ENCODE measurements around the gene CRHR2.
A peak's percentile ranks its signal among the peaks of the same experiment; 100 is the strongest.
"Not testable (repeated sequence)": the region's sequence is repeated elsewhere in the genome, so short reads cannot be mapped to it uniquely, and the experiment has no call there.

Gene CRHR2

GRCh38 chr7:30682212-30683083 lies at the start of gene CRHR2:
Gene CRHR2 (minus strand): TSS chr7:30682456. CDS start chr7:30682280, 176 bp downstream.
- DNase-seq (ENCODE audit: low read depth in 2 of 2) = no peak

DNA sequence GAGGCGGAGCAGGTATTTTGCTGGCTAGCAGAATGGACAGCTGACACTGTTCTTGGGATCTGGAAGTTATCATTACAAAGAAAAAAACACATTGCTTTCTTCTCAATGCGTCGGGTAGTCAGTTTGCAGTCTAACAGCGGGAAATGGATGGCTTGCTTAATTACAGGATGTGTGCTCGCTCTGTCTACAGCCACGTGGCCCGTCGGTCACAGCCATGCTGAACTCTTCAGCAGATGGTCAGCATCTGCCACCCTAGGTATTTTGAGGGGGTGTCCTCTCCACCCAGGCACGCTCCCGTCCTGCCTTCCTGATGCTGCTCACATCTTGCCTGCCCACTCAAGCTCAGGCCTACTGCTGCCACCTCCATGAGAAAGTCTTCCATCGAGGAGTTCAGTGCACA lies 49.3 kb upstream of the CRHR2 start:
- DNase-seq (ENCODE audit: low read depth in 2 of 2) = no peak

DNA sequence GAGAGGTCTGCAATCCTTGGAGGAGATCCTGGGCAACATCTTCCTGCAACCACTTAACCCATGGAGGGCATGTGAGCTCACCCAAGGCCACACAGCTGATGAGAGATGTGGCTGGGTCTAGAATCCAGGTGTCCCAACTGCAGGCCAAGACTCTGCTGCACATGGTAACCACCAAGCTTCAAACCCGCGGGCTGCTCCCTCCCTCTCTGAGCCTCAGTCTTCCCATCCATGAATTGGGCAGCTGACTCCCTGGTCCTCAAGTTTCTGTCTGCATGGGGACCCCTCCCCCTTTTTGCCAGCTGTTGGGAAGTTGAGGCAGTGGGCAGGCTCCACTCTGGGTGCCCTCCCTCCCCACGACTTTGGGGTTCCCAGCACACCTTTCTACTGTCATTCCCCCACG lies 48.7 kb upstream of the CRHR2 start:
- no peak for DNase-seq (ENCODE audit: low read depth in 2 of 2)

- no peak for DNase-seq (ENCODE audit: low read depth in 2 of 2)
These were observed 47.8 kb upstream of the CRHR2 start for GRCh38 chr7:30730097-30730496.

DNA sequence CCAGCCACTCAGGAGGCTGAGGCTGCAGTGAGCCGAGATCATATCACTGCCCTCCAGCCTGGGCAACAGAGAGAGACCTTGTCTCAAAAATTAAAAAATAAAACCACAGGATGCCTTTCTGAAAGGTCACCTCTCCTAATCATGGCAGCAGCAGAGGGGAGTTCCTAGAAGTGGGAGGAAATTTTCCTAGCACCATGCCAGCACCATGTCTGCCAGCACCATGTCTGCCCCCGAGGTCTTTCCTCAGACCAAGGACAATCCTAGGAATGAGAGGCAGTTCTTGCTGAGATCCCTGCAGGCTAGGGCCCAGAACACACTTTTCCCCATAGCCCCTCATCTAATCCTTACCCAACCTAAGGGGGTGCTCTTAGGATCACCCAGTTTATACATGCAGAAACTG lies 47.4 kb upstream of the CRHR2 start:
- no peak for DNase-seq (ENCODE audit: low read depth in 2 of 2)

DNA sequence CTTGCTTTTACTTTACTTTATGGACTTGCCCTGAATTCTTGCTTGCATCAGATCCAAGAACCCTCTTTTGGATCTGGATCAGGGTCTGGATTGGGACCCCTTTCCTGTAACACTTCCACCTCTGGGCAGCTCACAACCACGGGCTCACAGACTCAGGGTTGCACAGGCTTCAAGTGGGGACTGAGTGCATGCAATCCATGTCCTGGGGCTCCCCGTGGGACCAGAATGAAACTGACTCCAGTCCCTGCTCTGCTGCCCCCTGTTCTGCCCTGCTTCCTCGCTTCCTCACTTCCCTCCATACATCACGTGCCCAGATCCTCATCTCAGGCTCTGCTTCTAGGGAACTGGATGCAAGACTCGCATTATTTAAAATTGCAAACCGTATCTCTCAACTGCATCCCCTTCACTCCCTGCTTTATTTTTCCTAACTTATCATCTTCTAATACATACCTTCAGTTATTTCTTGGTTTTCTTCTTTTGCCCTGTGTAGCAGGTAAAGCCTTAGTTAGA lies 46.4 kb upstream of the CRHR2 start:
- no peak for DNase-seq (ENCODE audit: low read depth in 2 of 2)

DNA sequence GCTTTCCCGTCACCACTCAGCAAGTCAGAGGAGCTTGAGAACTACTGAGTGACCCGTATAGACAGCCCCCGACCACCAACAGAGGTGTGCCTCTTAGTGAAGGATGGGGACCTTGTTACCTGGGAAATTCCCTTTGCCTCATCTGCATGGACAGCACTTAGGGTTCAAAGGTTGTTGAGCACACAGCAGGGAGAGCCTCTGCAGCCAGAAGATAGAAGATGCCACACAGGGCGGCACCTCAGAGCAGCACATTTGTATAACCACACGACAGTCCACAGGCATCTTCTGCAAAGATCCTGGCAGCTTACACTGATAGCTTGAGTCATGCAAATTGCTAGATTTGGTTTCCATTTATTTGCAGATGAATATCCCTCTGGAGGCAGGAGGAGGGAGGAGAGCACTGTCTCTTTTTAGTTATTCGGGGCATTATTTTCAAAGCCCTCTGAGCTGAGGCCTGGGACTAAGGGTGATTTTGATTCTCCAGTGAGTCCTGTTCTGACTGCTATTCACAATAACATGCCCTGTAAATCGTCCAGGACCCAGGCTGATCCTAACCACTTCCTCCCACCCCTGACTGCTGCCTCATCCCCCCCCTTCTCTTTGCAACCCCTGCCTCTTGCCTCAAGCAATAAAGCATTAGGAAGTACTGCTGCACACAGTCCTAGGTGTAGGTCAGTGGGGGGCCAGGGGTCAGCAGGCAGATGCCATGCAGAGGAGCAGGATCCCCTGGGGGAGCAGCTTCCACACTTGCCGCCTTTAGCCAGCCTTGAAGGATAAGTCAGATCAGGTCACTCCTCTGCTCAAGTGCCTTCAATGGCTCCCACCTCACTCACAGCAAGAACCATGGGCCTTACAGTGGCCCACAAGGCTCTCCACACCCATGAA lies 45.0 kb upstream of the CRHR2 start:
- DNase-seq (ENCODE audit: low read depth in 2 of 2) = peak in 1 of 2 donors; percentile 19

DNA sequence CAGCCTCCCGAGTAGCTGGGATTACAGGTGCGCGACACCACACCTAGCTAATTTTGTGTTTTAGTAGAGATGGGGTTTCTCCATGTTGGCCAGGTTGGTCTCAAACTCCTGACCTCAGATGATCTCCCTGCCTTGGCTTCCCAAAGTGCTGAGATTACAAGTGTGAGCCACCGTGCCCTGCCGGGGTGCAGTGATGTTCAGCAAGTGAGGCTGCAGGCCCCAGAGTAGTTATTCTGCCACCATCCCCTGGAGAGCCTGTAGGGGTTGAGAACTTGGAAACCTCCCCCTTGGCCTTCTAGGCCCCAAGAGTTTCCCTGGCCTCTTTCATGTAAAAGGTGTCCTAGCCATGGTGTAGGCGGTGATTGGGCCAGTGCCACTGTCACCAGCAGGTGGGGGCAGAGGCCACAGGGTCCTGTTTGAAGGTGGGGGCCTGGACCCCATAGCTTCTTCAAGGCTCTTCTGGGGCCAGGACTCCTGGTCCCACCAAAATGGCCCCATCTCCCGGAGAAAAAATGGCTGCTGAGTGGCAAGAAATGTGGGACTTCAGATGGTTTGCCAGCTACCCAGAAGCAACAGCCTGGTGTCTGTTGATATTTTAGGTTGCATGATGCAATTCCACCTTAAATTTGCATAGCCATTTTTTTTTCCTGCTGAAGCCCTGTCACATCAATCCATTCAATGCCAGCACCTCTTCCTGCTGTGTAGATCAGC lies 44.2 kb upstream of the CRHR2 start:
- no peak for DNase-seq (ENCODE audit: low read depth in 2 of 2)

DNA sequence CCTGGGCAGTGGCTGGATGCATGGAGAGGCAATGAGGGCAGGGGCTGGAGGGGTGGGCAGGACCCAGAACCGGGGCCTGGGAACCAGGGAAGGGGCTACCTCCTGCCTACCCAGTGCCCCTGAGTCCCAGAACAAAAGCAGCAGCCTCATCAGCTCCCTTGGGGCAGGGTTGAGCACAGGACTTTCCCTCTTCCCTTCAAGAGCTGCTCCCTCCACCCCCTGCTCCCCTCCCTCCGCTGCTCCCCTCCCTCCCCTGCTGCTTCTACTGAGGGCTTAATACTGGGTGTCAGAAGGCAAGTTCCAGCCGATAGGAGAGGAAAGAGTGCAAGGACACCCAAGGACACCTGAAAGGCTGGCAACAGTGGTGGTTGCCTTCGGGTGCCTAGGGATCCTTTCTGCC lies 41.5 kb upstream of the CRHR2 start:
- no peak for DNase-seq (ENCODE audit: low read depth in 2 of 2)

- DNase-seq (ENCODE audit: low read depth in 2 of 2) = no peak
These were observed 40.4 kb upstream of the CRHR2 start for GRCh38 chr7:30722671-30723070.

GRCh38 chr7:30722187-30722586 lies 39.9 kb upstream of the CRHR2 start:
- no peak for DNase-seq (ENCODE audit: low read depth in 2 of 2)

GRCh38 chr7:30721211-30721610 lies 39.0 kb upstream of the CRHR2 start:
- no peak for DNase-seq (ENCODE audit: low read depth in 2 of 2)

- DNase-seq (ENCODE audit: low read depth in 2 of 2) = not testable (repeated sequence)
These were observed 37.2 kb upstream of the CRHR2 start for GRCh38 chr7:30719434-30719833.

GRCh38 chr7:30717181-30717580 lies 34.9 kb upstream of the CRHR2 start:
- DNase-seq (ENCODE audit: low read depth in 2 of 2) = no peak

DNA sequence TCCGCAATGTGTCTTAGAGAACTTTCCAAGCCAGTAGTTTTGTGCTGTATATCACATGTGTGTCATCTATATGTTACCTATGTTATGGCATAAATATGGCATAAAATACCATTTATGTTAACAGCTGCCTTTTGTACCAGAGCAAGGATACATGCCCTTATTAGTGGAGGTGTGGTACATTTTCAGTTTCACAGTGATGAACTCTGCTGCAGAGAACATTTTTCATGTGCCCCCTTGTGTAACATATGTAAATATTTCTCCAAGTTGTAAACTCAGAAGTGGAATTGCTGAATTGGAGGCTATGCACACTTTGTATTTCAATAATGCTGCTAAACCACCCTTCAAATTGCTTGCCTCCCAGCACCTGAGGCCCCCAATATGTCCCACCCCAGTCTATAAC lies 31.9 kb upstream of the CRHR2 start:
- DNase-seq (ENCODE audit: low read depth in 2 of 2) = no peak

GRCh38 chr7:30713392-30713791 lies 31.1 kb upstream of the CRHR2 start:
- no peak for DNase-seq (ENCODE audit: low read depth in 2 of 2)

GRCh38 chr7:30710669-30711068 lies 28.4 kb upstream of the CRHR2 start:
- DNase-seq (ENCODE audit: low read depth in 2 of 2) = no peak

DNA sequence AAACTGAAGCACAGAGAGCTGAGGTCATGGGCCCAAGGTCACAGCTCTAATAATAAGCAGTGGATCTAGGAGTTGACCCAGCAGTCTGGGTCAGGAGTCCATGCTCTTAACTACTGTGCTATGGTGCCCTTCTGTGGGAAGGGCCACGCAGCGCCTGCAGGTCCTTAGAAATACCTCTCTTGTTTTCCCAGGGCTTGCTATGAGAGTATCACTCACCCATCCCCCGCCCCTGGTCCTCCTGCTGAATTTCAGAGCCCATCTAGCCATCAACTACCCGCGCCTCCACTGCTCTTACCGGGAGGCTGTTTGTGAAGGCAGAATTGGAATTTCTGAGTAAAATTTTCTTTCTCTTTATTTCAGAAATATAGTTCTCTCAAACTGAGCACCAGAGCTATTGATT lies 27.3 kb upstream of the CRHR2 start:
- no peak for DNase-seq (ENCODE audit: low read depth in 2 of 2)

- DNase-seq (ENCODE audit: low read depth in 2 of 2) = no peak
These were observed 26.7 kb upstream of the CRHR2 start for GRCh38 chr7:30708983-30709382.

GRCh38 chr7:30708412-30708811 lies 26.2 kb upstream of the CRHR2 start:
- no peak for DNase-seq (ENCODE audit: low read depth in 2 of 2)

GRCh38 chr7:30707391-30708357 lies 25.4 kb upstream of the CRHR2 start:
- no peak for DNase-seq (ENCODE audit: low read depth in 2 of 2)
